GM23338 (cell line): ENCODE measurements around the gene DNAH10.

Source experiments
- CTCF ChIP-seq, 2 experiments: fragments of 200-600 bp in 1 of 2; sonication (generic) in 1 of 2; conservative IDR thresholded peaks; 2 replicates each; pipeline versions ENCODE4 v1.5.1 to v1.6.1; 2016 to 2017; ENCODE audit warnings: antibody characterized with exemption in 2 of 2, low read depth in 2 of 2, mild to moderate bottlenecking in 2 of 2, moderate library complexity in 1 of 2
- EZH2 ChIP-seq: fragments of 200-600 bp; sonication (generic); IDR thresholded peaks from one replicate; pipeline ENCODE4 v1.8.0; 2017; ENCODE audit warnings: antibody characterized with exemption, mild to moderate bottlenecking, low read depth; ENCODE audit not compliant: unreplicated experiment
- POLR2AphosphoS5 ChIP-seq: IDR thresholded peaks from 2 replicates; pipeline ENCODE4 v1.6.1; 2016; ENCODE audit warnings: antibody characterized with exemption, low read depth
- STAT1 ChIP-seq: IDR thresholded peaks from one replicate; pipeline ENCODE4 v1.6.1; 2016; ENCODE audit warnings: antibody characterized with exemption; ENCODE audit not compliant: unreplicated experiment

DNA sequence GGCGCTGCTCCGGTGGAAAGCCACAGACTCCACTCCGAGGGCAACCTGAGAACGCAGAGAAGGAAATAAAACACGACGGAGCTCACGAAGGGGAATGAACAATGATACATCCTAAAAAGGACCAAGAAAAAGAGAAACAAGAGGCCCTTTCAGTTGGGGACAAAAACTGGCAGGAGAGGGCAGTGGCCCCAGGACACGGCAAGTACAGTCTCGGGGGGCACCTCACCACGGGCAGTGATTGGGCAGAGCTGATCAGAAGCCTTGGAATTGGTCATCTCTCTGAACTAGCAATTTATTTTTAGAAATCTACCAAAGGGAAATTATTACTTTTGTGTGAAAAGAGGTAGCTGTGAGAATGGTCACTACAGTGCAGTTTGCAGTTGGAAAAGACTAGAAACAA lies 182.6 kb downstream of the DNAH10 start:
- no peak for TF ChIP-seq CTCF (conservative IDR thresholded peaks at IDR 0.05; ENCODE audit: low read depth in 2 of 2)
- no peak for TF ChIP-seq STAT1
- no peak for TF ChIP-seq POLR2AphosphoS5
- TF ChIP-seq EZH2, result no peak
